ENCODE results near the gene CPN2. TPM values are rescaled to one million over a fixed set of nuclear protein-coding genes. Genes with fewer than 3 reads are reported as not detected.
A peak's percentile ranks its signal among the peaks of the same experiment; 100 is the strongest.

The CPN2 gene
- total RNA-seq, 1 donor from 2014 or later = not detected

GRCh38 chr3:194312743-194313281 lies 38.3 kb downstream of the CPN2 start:
- DNase-seq (ENCODE audit: low read depth) (peak; percentile 69), FAIRE-seq (no peak)
- TF ChIP-seq CTCF (IDR thresholded peaks at IDR 0.05; ENCODE audit: insufficient read depth, low read length, severe bottlenecking) = no peak
- no peak overlapping the region for H3K4me3 ChIP-seq (ENCODE audit: low read depth, low read length)
- H3K36me3 ChIP-seq (ENCODE audit: control insufficient read depth, insufficient read depth, low read length) = no peaks in the 10 kb centered on the region
- H3K27me3 ChIP-seq (ENCODE audit: control insufficient read depth, insufficient read depth, low read length) = peaks cover 4% of the 10 kb centered on the region

- FAIRE-seq = no peak
- DNase-seq (ENCODE audit: low read depth) = peak; percentile 33
- H3K4me3 ChIP-seq (ENCODE audit: low read depth, low read length) = no peak overlapping the region
- no peak for TF ChIP-seq CTCF (IDR thresholded peaks at IDR 0.05; ENCODE audit: insufficient read depth, low read length, severe bottlenecking)
- no peaks in the 10 kb centered on the region for H3K36me3 ChIP-seq (ENCODE audit: control insufficient read depth, insufficient read depth, low read length)
- H3K27me3 ChIP-seq (ENCODE audit: control insufficient read depth, insufficient read depth, low read length) = peaks cover 4% of the 10 kb centered on the region
Measured at GRCh38 chr3:194312186-194312742, 38.9 kb downstream of the CPN2 start.

- FAIRE-seq (no peak), DNase-seq (ENCODE audit: low read depth) (no peak)
- no peak for TF ChIP-seq CTCF (IDR thresholded peaks at IDR 0.05; ENCODE audit: insufficient read depth, low read length, severe bottlenecking)
- H3K27me3 ChIP-seq (ENCODE audit: control insufficient read depth, insufficient read depth, low read length) = peaks cover 6% of the 10 kb centered on the region
- H3K36me3 ChIP-seq (ENCODE audit: control insufficient read depth, insufficient read depth, low read length) = no peaks in the 10 kb centered on the region
- no peak overlapping the region for H3K4me3 ChIP-seq (ENCODE audit: low read depth, low read length)
Measured at GRCh38 chr3:194311000-194311399, 40.1 kb downstream of the CPN2 start.

GRCh38 chr3:194310060-194310835 lies 40.9 kb downstream of the CPN2 start:
- H3K36me3 ChIP-seq (ENCODE audit: control insufficient read depth, insufficient read depth, low read length) = no peaks in the 10 kb centered on the region
- TF ChIP-seq CTCF (IDR thresholded peaks at IDR 0.05; ENCODE audit: insufficient read depth, low read length, severe bottlenecking) = no peak
- no peak for DNase-seq (ENCODE audit: low read depth)
- no peak for FAIRE-seq
- no peak overlapping the region for H3K4me3 ChIP-seq (ENCODE audit: low read depth, low read length)
- peaks cover 9% of the 10 kb centered on the region for H3K27me3 ChIP-seq (ENCODE audit: control insufficient read depth, insufficient read depth, low read length)

GRCh38 chr3:194308601-194309449 lies 42.3 kb downstream of the CPN2 start:
- no peak overlapping the region for H3K4me3 ChIP-seq (ENCODE audit: low read depth, low read length)
- DNase-seq (ENCODE audit: low read depth) = peak; percentile 61
- FAIRE-seq = no peak

More at GRCh38 chr3:194308601-194309449, 42.3 kb downstream of the CPN2 start:
- Histone ChIP-seq H3K36me3 (ENCODE audit: control insufficient read depth, insufficient read depth, low read length) (no peaks in the 10 kb centered on the region), H3K27me3 (ENCODE audit: control insufficient read depth, insufficient read depth, low read length) (peaks cover 9% of the 10 kb centered on the region)
- TF ChIP-seq CTCF (IDR thresholded peaks at IDR 0.05; ENCODE audit: insufficient read depth, low read length, severe bottlenecking) = no peak
